ENCODE results near the gene OR52J3. TPM values are rescaled to one million over a fixed set of nuclear protein-coding genes. Genes with fewer than 3 reads are reported as not detected.

Gene OR52J3
- total and polyA plus RNA-seq, 10 of the 15 experiments (the other 5 are each of a cell fraction or from before 2014, with no cell fraction given) = not detected

GRCh38 chr11:5011254-5011653 lies 35.1 kb upstream of the OR52J3 start:
- FAIRE-seq (no peak), DNase-seq (ENCODE audit: low read depth, low spot score) (no peak), ATAC-seq (no peak)
- ChIA-PET CTCF (interaction anchor here (0.7 kb wide), 1 partner anchor 375 kb away, joined by 3 read pairs; no protein-coding TSS in a partner anchor), SMC1A (ENCODE audit: uncharacterized antibody, unreplicated experiment) (no interaction called here), RAD21 (ENCODE audit: unreplicated experiment) (no interaction called here), POLR2A (no interaction called here)
- intact Hi-C loops (cut with micrococcal nuclease; ENCODE audit: unreplicated experiment) = no loop called here
- Histone ChIP-seq H2AFZ (ENCODE audit: control insufficient read depth, low read depth, low read length) (no peak overlapping the region), H3K9me3 (replicated peaks; ENCODE audit: control insufficient read depth, insufficient read depth, low read length) (no peaks in the 10 kb centered on the region), H3K9ac (ENCODE audit: control insufficient read depth, insufficient read depth, low read length) (no peak overlapping the region), H3K27me3 (replicated peaks in 1 of 2; ENCODE audit: control insufficient read depth in 2 of 2, insufficient read depth in 2 of 2, low read length in 1 of 2) (no peaks in the 10 kb centered on the region), H3K79me2 (ENCODE audit: control insufficient read depth, insufficient read depth, low read length) (no peaks in the 10 kb centered on the region), H4K20me1 (ENCODE audit: control insufficient read depth, insufficient read depth) (no peaks in the 10 kb centered on the region), H3K4me1 (ENCODE audit: control insufficient read depth, insufficient read depth, low read length) (no peaks in the 10 kb centered on the region), H3K4me3 (no peak overlapping the region), H3K4me2 (ENCODE audit: control insufficient read depth, insufficient read depth) (no peak overlapping the region), H3K36me3 (ENCODE audit: control insufficient read depth in 2 of 2, insufficient read depth in 2 of 2, low read length in 1 of 2) (no peaks in the 10 kb centered on the region), H3K27ac (ENCODE audit: control insufficient read depth, insufficient read depth) (no peak overlapping the region)
- no peak for TF ChIP-seq ZNF24 (IDR thresholded peaks at IDR 0.05)
- no peak for TF ChIP-seq MXI1 (IDR thresholded peaks at IDR 0.05; ENCODE audit: low read depth, low read length)
- TF ChIP-seq CEBPZ (IDR thresholded peaks at IDR 0.05; ENCODE audit: low read depth, low read length) = no peak
- no peak for TF ChIP-seq SPI1 (IDR thresholded peaks at IDR 0.05; ENCODE audit: borderline replicate concordance, insufficient read depth, low read depth, low read length)
- TF ChIP-seq LARP7 (IDR thresholded peaks at IDR 0.05) = no peak
- no peak for TF ChIP-seq ZNF207 (IDR thresholded peaks at IDR 0.05; ENCODE audit: borderline replicate concordance)
- TF ChIP-seq CBX5 (IDR thresholded peaks at IDR 0.05; ENCODE audit: low read depth) = no peak
- TF ChIP-seq, protein P1, sequence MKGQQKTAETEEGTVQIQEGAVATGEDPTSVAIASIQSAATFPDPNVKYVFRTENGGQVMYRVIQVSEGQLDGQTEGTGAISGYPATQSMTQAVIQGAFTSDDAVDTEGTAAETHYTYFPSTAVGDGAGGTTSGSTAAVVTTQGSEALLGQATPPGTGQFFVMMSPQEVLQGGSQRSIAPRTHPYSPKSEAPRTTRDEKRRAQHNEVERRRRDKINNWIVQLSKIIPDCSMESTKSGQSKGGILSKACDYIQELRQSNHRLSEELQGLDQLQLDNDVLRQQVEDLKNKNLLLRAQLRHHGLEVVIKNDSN (IDR thresholded peaks at IDR 0.05; ENCODE audit: borderline replicate concordance, extremely low read length, insufficient read depth, low read depth, low read length) = no peak
- TF ChIP-seq CHD4 (IDR thresholded peaks at IDR 0.05) = no peak
- no peak for TF ChIP-seq YY1 (IDR thresholded peaks at IDR 0.05; ENCODE audit: low read depth, low read length)
- TF ChIP-seq IKZF1 (conservative IDR thresholded peaks at IDR 0.05) = no peak
- TF ChIP-seq ZNF274 (IDR thresholded peaks at IDR 0.05; ENCODE audit: insufficient read depth, insufficient read length) = no peak
- no peak for TF ChIP-seq E2F8 (IDR thresholded peaks at IDR 0.05; ENCODE audit: low read depth, partially characterized antibody)
- no peak for TF ChIP-seq ZZZ3 (IDR thresholded peaks at IDR 0.05; ENCODE audit: control insufficient read depth, insufficient read length, low read depth)
- TF ChIP-seq CHD2 (IDR thresholded peaks at IDR 0.05; ENCODE audit: borderline replicate concordance, low read depth, low read length) = no peak
- in situ Hi-C loops (cut with MboI) = no loop called here
- WGBS (ENCODE audit: insufficient coverage, insufficient replicate concordance, low lambda C conversion rate, missing lambda C conversion rate) = 14% methylated on average over 8 of the region's 8 CpGs
- no TSS peak for BruUV-seq (replicated peaks)
